H7 (cell line): ENCODE measurements around the gene RAB4A. TPM values are rescaled to one million over a fixed set of nuclear protein-coding genes. Genes with fewer than 3 reads are reported as not detected.
A peak's percentile ranks its signal among the peaks of the same experiment; 100 is the strongest.

Experiments
- DNase-seq: peaks from one replicate; pipeline ENCODE4 v3.0.0; 2012
- H3K27me3 ChIP-seq: 2 replicates; pipeline ENCODE4 v1.6.0; 2011; ENCODE audit warnings: mild to moderate bottlenecking, low read length; ENCODE audit not compliant: control insufficient read depth, insufficient read depth
- H3K36me3 ChIP-seq: replicated peaks from 2 replicates; pipeline ENCODE4 v1.5.1; 2011; ENCODE audit warnings: low read length; ENCODE audit not compliant: control insufficient read depth, insufficient read depth
- H3K4me3 ChIP-seq: 2 replicates; pipeline ENCODE4 v1.5.1; 2011; ENCODE audit warnings: low read depth, mild to moderate bottlenecking, control low read depth, low read length, moderate library complexity; ENCODE audit not compliant: insufficient read depth
- total RNA-seq: library from RNA; depleted of rRNA; stranded (reverse); fragments of >200 nt; shearing (Covaris generic); gene quantifications from 2 replicates; pipeline ENCODE4 v1.2.3, GENCODE V29; 2014; rRNA removed

The RAB4A gene, protein sequence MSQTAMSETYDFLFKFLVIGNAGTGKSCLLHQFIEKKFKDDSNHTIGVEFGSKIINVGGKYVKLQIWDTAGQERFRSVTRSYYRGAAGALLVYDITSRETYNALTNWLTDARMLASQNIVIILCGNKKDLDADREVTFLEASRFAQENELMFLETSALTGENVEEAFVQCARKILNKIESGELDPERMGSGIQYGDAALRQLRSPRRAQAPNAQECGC
- 47.0 and 60.7 TPM in 2 replicates for total RNA-seq

DNA sequence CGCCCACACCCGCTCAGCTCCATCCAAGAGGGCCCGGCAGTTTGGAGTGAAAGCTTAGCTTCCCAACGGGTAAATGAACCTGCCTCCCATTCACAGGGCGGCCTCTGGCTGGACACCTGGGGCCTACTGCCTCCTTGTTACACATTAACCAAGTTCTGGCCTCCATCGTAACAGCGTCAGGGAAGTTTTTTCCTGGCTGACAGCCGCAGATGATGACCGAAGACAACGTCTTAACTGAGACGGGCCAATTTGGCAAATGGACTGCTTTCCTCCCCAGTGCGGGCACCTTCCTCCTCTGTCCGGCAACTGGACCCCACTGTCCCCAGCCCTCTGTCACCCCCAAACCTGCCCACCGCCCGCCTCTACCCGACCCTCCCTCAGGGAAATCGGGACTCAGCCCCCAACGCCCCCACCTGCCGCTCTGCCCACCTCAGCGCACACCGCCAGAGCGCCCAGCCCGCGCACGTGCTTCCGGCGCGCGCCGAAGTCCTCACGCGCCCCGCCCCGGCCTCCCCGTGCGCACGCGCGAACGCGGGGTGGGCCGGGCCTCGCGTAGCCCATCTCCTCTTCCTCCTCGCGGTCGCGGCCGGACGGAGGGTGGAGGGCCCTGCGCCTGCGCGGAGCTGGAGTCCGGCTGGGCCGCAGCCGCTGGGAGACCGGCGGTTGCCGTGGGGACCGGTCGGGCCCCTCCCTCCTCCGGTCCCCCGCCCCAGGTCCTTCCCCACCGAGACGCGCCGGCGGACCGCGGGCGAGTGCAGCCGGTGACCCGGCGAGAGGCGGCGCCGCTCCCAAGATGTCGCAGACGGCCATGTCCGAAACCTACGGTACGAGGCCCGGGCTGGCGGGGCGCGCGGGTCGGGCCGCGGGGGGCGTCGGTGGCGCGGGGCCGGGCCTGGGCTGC lies at the start of gene RAB4A:
TSS of gene RAB4A (plus strand) at position 565 of the 901 bp plus-strand sequence. CDS start at position 794, 229 bp downstream.
- peak within 1 kb of the TSS; percentile 69 for H3K4me3 ChIP-seq
- H3K27me3 ChIP-seq: peaks cover 3% of the 10 kb centered on the region; the same call in 1 of the 2 replicates

GRCh38 chr1:229222081-229222480 lies 48.8 kb upstream of the RAB4A start:
- Histone ChIP-seq H3K36me3 (no peaks in the 10 kb centered on the region), H3K4me3 (no peak overlapping the region), H3K27me3 (no peaks in the 10 kb centered on the region)
- DNase-seq: no peak

More for the DNA sequence above, at the start of gene RAB4A:
- peak; percentile 97 for DNase-seq
- no peaks in the 10 kb centered on the region; the same call in 1 of the 2 replicates for H3K36me3 ChIP-seq

- Histone ChIP-seq H3K36me3 (no peaks in the 10 kb centered on the region), H3K4me3 (no peak overlapping the region), H3K27me3 (no peaks in the 10 kb centered on the region)
- no peak for DNase-seq
These were observed 47.4 kb upstream of the RAB4A start for GRCh38 chr1:229223498-229223897.

- Histone ChIP-seq H3K27me3 (no peaks in the 10 kb centered on the region), H3K4me3 (no peak overlapping the region), H3K36me3 (no peaks in the 10 kb centered on the region)
- DNase-seq: no peak
These were observed 46.6 kb upstream of the RAB4A start for GRCh38 chr1:229224308-229224707.

GRCh38 chr1:229225331-229225782 lies 45.6 kb upstream of the RAB4A start:
- Histone ChIP-seq H3K36me3 (no peaks in the 10 kb centered on the region), H3K27me3 (no peaks in the 10 kb centered on the region), H3K4me3 (no peak overlapping the region)
- no peak for DNase-seq

DNA sequence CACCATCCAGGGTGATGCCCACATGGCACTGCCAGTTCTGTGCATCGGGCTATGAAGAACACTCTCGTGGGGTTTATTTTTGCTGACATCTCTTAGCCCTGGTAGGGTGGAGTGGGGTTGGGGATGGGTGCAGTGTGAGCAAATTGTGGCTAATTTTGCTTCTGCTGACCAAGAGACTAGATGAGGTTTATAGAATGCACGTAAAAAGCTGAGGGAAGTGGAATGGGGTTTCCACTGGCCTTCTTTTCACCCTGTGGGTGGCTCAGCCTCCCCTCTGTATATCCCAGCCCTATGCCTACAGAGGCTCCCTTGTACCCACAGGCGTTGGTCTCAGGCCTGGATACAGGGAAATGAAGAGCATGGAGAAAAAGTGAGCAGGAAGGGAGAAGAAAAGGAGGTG lies 44.1 kb upstream of the RAB4A start:
- no peak overlapping the region for H3K4me3 ChIP-seq
- H3K27me3 ChIP-seq: no peaks in the 10 kb centered on the region
- DNase-seq: no peak
- no peaks in the 10 kb centered on the region for H3K36me3 ChIP-seq

GRCh38 chr1:229227298-229227919 lies 43.5 kb upstream of the RAB4A start:
- no peaks in the 10 kb centered on the region for H3K27me3 ChIP-seq
- DNase-seq: peak; percentile 88
- no peaks in the 10 kb centered on the region for H3K36me3 ChIP-seq
- no peak overlapping the region for H3K4me3 ChIP-seq

GRCh38 chr1:229228522-229228921 lies 42.4 kb upstream of the RAB4A start:
- Histone ChIP-seq H3K27me3 (no peaks in the 10 kb centered on the region), H3K36me3 (no peaks in the 10 kb centered on the region), H3K4me3 (no peak overlapping the region)
- no peak for DNase-seq

GRCh38 chr1:229229137-229229720 lies 41.7 kb upstream of the RAB4A start:
- Histone ChIP-seq H3K4me3 (no peak overlapping the region), H3K36me3 (no peaks in the 10 kb centered on the region), H3K27me3 (no peaks in the 10 kb centered on the region)
- peak; percentile 61 for DNase-seq

DNA sequence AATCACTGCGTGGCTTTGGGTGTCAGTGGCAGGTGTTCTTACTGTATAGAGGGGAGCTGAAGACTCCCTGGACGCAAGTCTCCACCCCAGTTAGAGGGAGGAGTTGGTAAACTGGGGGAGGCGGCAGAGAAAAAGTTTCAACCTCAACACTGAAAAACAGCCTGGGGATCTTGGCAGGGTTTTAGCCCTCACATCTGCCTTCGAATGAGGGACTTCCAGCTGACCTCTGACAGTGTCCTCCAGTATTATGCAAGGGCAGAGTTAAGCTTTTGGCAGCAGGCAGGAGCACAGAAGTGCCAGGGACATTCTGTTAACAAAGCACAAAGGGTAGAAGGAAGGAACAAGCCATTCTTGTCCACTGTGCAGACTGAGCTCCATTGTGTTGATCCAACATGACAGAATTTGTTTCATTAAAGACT lies 41.2 kb upstream of the RAB4A start:
- DNase-seq: no peak
- Histone ChIP-seq H3K4me3 (no peak overlapping the region), H3K27me3 (no peaks in the 10 kb centered on the region), H3K36me3 (no peaks in the 10 kb centered on the region)

DNA sequence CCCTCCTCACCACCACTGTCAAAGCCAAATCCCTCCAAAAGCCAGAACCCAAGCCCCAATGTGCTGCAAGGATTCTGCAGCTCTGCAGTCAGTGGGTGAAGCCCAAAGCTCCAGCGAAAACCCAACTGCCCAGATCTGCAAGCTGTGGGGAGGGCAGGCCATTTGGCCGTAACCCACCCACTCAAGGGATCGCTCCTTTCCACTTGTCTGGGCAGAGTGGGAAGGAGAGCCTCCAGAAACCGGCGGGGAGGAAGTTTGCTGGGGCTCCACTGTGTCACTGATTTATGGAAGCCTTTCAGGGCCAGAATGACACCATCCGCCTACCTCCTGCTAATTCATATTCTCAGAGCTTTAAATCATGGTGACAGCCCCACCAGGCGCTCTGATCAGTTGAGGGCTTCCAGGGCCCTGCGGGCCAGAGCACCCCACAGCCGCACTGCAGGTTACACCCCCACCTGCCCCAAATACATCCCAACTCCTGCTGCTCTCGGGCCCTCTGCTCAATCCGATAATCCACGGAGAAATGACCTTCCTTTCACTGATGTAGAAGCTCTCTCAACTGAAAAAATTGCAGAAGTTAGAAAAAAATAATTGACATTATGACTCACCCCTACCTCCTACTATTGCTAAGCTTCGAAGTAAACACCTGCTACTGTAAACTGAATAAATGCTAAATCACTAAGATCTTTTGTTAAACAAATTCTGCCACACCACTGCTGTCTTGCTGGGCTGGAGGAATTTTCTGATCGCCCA lies 40.6 kb upstream of the RAB4A start:
- peak; percentile 60 for DNase-seq
- Histone ChIP-seq H3K36me3 (no peaks in the 10 kb centered on the region), H3K27me3 (no peaks in the 10 kb centered on the region), H3K4me3 (no peak overlapping the region)

DNA sequence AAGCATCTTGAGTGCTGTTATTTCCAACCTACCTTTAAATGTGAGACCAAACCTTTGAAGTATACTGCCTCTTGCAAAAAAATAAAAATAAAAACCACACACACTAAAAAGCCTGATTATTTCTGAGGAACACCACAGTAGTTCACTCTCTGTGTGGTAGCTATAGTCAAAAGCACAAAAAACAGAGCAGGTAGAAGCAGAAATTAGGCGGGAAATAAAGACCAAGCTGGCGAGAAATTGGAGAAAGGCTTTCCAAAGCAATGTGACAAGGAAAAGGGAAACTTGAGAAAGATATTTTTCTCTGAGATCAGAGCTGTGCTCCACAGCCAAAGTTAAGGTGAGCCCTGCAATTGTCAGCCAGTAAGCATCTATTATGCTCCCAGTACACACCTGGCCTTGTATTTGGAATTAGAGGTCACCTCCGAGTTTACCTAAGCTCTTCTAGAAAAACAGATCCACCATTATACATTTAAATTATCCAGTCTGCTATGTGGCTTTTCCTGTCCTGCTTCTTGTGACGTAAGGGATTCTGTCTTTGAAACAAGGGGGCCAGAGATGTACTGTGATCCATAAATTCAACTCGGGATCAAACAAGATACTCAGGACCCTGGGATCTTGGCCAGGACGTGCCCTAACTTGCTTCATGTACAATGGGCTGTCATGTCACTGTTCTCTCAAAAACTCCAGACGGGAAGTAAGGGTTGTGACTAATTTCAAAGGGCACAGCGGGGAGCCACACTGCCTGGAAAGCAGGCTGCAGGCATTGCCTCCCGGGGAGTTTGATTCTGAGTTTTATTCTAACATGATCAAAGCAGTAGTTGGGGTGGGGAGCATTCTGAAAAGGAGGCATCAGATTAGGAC lies 39.8 kb upstream of the RAB4A start:
- no peaks in the 10 kb centered on the region for H3K36me3 ChIP-seq
- H3K4me3 ChIP-seq: no peak overlapping the region
- no peaks in the 10 kb centered on the region for H3K27me3 ChIP-seq
- no peak for DNase-seq

DNA sequence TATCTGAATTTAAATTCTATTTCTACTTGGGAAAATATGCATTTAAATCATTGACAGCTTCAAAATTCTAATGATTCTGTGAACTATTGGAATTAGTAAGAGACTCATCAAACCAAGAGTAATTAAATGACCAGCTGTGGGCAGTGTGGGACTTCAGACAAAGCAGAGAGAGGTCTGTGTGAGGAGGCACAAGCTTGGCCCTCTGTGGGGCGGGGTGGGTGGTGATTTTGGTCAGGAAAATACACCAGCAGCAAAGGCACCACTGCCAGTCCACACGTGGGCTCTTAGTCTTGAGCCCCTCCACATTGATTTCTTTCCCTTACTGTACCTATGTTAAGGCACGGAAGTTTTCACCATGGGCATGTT lies 39.2 kb upstream of the RAB4A start:
- Histone ChIP-seq H3K4me3 (no peak overlapping the region), H3K36me3 (no peaks in the 10 kb centered on the region), H3K27me3 (no peaks in the 10 kb centered on the region)
- DNase-seq: no peak
